ENCODE measurements around the gene DNAJC12. TPM values are rescaled to one million over a fixed set of nuclear protein-coding genes. Genes with fewer than 3 reads are reported as not detected.
"Not testable (repeated sequence)": the region's sequence is repeated elsewhere in the genome, so short reads cannot be mapped to it uniquely, and the experiment has no call there.

DNAJC12 gene
- total RNA-seq, 1 donor from 2014 or later: 4.3 TPM

DNA sequence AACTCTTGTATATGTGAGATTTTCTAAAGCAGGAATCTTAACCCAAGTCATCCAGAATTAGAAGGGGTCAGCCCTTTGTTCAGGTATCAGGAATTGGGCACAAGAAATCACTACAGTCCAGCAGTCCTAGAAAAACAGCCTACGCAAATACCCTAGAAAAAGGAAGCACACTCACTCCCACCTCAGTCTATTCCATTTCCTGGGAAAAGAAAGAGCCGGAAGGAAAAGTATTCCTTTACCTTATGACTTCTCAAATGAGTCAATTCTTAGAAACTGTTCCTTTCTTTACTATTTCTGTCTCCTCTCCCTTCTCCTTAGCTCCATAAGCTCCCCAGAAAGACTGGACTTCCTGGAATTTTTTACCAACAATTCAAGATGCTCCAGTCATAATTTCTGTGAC lies 62.7 kb downstream of the DNAJC12 start:
- ATAC-seq (no peak), DNase-seq (no peak)
- intact Hi-C loops (cut with micrococcal nuclease): no loop called here

DNA sequence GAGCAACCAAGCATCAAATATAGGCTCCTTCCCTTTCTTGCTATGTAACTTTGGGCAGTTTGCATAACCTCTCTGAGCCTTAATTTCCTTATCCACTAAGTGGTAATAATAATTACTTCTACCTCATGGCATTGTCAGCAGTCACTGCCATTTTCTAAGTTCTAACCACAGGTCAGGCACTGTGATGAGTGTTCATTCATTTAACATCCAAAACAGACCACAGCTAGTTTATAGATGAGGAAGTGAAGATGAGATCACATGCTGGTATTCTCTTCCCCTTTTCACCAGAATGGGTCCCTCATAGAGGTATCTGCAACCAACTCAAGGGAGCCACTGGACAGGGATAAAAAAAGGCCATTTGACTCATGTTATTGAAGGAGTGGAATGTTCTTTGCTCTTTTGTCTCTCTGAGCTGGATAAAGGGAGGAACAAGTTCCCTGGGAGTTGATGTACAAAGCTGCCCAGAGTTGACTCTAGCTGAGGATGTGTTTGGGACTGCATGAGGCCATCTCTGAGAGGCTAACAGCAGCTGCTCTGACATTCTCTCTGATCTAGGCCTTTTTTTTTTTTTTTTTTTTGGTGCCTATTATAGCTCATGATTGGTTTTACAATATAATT lies 65.0 kb downstream of the DNAJC12 start:
- intact Hi-C loops (cut with micrococcal nuclease): no loop called here

DNA sequence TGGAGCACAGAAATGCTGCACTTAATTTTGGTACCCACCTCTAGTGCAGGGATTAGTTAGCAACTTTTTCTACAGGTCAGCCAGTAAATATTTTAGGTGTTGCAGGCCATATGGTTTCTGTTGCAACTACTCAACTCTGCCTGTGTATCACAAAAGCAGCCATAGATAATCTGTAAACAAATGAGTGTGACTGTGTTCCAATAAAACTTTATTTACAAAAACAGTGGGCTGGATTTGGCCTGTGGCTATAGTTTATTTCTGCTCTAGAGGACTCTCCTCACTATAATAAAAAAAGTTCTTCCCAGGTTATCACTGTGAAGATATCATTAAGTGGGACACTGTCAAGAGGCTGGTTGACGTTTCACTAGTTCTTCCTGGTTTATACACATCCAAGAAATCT lies 65.8 kb downstream of the DNAJC12 start:
- intact Hi-C loops (cut with micrococcal nuclease): no loop called here
- ATAC-seq: no peak
- DNase-seq: no peak

More for the DNA sequence above, 65.0 kb downstream of the DNAJC12 start:
- ATAC-seq (peak; percentile 50), DNase-seq (no peak)

DNA sequence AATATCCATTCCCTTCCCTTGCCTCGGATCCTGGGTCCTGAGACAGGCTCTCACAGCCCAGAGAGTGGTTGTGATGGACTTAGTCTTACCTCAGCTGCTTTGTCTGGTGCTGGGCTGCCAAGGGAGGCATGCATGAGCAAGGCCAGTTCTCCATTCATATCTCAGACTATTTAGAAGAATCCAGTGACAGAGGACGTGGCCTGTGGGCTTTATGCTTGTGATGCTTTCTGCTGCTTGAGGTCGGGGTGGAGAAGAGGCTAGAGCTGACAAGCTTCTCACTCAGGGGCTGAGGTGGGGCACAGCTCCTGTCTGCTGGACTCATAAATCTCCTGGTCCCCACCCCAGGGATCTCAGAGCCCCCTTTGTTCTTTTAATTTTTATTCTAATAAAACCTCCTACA lies 66.8 kb downstream of the DNAJC12 start:
- no peak for ATAC-seq
- intact Hi-C loops (cut with micrococcal nuclease): no loop called here

DNA sequence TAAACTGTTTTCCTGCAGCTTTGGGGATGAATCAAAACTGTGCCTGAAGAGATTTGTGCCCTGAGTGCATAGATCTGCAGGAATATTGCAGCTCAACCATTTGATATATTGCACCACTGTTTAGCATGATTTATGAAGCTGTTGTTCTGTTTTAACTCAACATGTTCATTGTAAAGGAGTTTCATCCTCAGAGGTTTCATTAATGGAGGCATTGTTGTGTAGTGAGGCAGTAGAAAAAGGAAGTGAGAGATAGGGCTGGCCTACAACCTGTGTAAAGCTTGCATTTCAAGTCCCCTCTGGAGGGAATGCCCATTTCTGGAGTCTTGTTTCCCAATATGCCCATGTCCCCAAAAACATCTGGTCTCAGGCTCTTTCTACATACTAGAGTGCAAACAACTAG lies 67.5 kb downstream of the DNAJC12 start:
- intact Hi-C loops (cut with micrococcal nuclease): no loop called here
- DNase-seq: no peak
- ATAC-seq: no peak

More for the DNA sequence above, 66.8 kb downstream of the DNAJC12 start:
- DNase-seq: no peak

DNA sequence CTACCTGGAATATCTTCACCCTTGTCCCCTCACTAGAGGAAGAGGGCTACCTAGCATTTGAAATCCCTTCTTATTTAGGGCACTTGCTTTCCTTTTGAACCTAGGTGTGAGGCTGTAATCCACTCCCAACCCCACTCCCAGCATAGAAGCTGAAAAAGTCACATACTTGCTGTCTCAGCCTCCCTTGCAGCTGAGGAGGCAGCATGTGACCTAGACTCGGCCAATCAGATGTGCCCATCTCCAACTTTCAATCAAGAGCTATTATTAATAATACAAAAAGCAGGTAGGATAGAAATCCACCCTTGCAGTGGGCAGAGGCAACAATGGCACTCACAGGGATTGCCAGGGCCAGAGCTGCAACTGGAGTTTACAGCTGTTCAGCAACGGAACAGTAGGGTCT lies 70.7 kb downstream of the DNAJC12 start:
- intact Hi-C loops (cut with micrococcal nuclease): no loop called here
- DNase-seq: no peak
- no peak for ATAC-seq

DNA sequence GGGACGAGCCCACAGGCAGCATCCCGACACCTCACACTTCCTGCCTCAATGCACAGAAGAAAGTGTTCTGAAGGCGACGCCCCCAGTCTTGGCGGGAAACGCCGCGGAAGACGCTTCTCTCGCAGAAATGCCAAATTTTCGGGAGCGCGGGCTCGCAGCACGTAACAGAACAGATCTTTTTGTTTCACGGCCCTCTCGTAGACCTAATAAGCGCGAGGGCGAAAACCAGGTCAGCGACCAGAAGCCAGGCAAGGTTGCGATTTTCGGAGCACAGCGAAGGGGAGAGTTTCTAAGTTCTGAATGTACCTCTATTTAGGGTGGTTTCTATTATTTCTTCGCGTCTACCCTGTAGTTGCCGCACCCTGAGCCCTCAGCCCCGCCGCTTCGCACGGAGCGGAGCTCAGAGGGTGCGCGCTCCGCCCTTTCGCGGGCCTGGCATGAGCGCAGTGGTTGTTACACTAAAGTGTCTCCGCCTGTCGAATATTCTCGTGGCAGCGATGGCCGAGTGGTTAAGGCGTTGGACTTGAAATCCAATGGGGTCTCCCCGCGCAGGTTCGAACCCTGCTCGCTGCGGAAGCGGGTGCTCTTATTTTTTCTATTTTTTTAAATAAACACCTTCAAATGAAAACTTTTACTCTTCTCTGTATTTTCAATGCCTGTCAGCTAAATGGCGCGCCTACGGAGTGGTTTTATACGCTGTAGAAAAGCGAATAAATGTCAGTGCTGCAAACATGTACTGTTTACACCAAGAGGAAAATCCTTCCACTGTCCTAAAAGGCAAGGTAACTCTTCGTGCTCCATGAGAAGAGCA lies 73.8 kb downstream of the DNAJC12 start:
- DNase-seq (peak; percentile 94), ATAC-seq (peak; percentile 95)
- intact Hi-C loops (cut with micrococcal nuclease): no loop called here

DNA sequence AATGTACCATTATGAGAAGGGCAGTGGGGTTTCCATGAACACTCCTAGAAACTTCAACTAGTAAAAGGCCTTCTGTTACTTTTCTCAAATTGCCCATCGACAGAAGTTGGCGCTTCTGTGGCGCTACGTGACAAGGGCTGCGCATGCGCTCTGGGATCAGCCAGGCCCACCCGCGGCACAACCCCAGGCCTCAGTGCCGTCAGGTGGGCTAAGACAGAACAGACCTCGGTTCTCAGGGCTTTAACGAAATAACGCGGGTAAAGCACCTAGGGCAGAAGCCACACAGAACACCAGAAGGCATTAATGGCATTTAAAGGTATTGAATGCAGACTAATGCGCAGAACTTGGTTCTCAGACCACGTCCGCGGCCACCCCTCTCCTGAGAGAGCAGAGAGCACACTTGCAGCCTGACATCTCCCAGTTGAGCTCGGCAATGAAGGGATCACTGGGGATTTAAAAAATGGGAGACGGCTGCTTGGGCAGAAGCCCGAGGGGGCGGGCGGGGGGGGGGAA lies 74.4 kb downstream of the DNAJC12 start:
- intact Hi-C loops (cut with micrococcal nuclease): no loop called here
- ATAC-seq (peak; percentile 82), DNase-seq (peak; percentile 89)

DNA sequence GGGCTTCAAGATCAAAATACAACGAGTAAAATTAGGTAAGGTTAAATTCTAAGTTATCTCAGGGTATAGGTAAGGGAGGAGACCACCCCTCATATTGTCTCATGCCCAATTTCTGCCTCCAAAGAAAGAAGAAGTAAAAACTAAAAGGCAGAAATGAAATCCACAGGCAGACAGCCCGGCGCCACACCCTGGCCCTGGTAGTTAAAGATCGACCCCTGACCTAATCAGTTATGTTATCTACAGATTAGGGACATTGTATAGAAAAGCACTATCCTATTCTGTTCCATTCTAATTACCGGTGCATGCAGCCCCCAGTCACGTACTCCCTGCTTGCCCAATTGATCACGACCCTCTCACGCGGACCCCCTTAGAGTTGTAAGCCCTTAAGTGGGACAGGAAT lies 75.4 kb downstream of the DNAJC12 start:
- ATAC-seq; intact Hi-C loops (cut with micrococcal nuclease); DNase-seq: not testable (repeated sequence)

DNA sequence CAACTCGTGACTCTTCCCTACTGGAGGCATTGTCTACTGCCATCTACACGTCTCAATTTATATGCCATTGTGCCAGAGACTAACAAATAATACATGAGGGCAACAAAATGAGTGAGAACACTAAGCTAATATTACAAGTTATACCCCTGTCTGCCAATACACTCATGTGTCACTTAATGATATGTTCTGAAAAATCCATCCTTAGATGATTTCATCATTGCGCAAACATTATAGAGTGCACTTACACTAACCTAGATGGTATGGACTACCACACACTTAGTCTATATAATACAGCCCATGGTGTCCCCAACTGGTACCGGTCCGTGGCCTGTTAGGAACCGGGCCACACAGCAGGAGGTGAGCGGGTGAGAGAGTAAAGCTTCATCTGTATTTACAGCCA lies 77.7 kb downstream of the DNAJC12 start:
- intact Hi-C loops (cut with micrococcal nuclease): no loop called here
- DNase-seq: no peak
- ATAC-seq: no peak

Other genes starting within 250 kb of the DNAJC12 start
- gene CTNNA3, start 142.0 kb downstream of the DNAJC12 start, total RNA-seq: 130 TPM
- gene SIRT1, start 46.5 kb upstream of the DNAJC12 start, total RNA-seq: 16.5 TPM
- 28.3 TPM for gene HERC4, start 237.1 kb upstream of the DNAJC12 start, total RNA-seq